ENCODE measurements around the gene OR8G1. TPM values are rescaled to one million over a fixed set of nuclear protein-coding genes. Genes with fewer than 3 reads are reported as not detected.

OR8G1 gene
- total and polyA plus RNA-seq, 2 donors (not counting 1 experiment from before 2014, with no cell fraction given) = not detected

DNA sequence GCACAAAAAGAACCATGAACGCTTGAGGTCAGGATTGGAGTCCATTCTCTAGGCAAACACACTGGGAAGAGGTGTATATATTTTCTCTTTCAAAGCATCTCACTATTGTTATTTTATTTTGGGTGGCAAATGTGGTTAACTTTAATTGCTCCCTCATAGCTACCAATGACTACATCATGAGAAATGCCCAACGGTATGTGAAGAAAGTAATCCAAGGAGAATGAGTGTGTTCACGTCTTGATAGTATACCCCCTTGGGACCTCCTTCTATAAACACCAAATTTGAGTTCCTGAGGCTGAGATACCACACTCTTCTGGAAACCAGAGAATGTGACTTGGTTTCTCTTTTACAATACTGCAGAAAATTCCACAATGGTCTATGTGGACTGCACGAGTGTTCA is 57.0 kb downstream of the OR8G1 start:
- Histone ChIP-seq H3K79me2 (ENCODE audit: control insufficient read depth, insufficient read depth, low read length) (no peaks in the 10 kb centered on the region), H3K9me3 (ENCODE audit: control extremely low read depth in 1 of 3, control insufficient read depth in 2 of 3, insufficient read depth in 1 of 3, low read length in 2 of 3) (no peaks in the 10 kb centered on the region), H3K27ac (ENCODE audit: low read length in 2 of 2) (no peak overlapping the region), H4K20me1 (ENCODE audit: control insufficient read depth, insufficient read depth, low read length, poor library complexity, severe bottlenecking) (no peaks in the 10 kb centered on the region), H3K4me3 (ENCODE audit: control extremely low read depth in 1 of 5, extremely low read depth in 1 of 5, insufficient read depth in 1 of 5, low read depth in 2 of 5, low read length in 4 of 5) (no peak overlapping the region), H3K4me2 (replicated peaks; ENCODE audit: low read depth, low read length, poor library complexity, severe bottlenecking) (no peak overlapping the region), H3K9ac (ENCODE audit: low read length) (no peak overlapping the region), H2AFZ (ENCODE audit: insufficient read depth, low read depth, low read length, poor library complexity, severe bottlenecking) (no peak overlapping the region), H3K27me3 (replicated peaks in 1 of 4; ENCODE audit: control extremely low read depth in 1 of 4, control insufficient read depth in 3 of 4, insufficient read depth in 4 of 4, low read length in 3 of 4) (no peaks in the 10 kb centered on the region), H3K4me1 (ENCODE audit: control insufficient read depth in 2 of 2, insufficient read depth in 2 of 2, low read length in 2 of 2) (no peaks in the 10 kb centered on the region), H3K36me3 (replicated peaks in 1 of 2; ENCODE audit: control extremely low read depth in 1 of 2, control insufficient read depth in 1 of 2, extremely low read depth in 1 of 2, insufficient read depth in 2 of 2, low read length in 1 of 2) (no peaks in the 10 kb centered on the region)
- no peak for TF ChIP-seq CTCF (IDR thresholded peaks at IDR 0.05)
- TF ChIP-seq EZH2 (IDR thresholded peaks at IDR 0.05; ENCODE audit: borderline replicate concordance, insufficient read depth, low read depth, low read length, poor library complexity, severe bottlenecking) = no peak
- H3K4me3 Mint-ChIP-seq = no peak overlapping the region
- peaks cover 14% of the 10 kb centered on the region for H3K27me3 Mint-ChIP-seq
- ATAC-seq (ENCODE audit: low read depth) (no peak), DNase-seq (no peak)
- no peaks in the 10 kb centered on the region for H3K4me1 Mint-ChIP-seq
- ChIA-PET CTCF (no interaction called here), POLR2A (no interaction called here)
- H3K27ac Mint-ChIP-seq = no peak overlapping the region
- no peaks in the 10 kb centered on the region for H3K9me3 Mint-ChIP-seq (ENCODE audit: insufficient read depth)
- WGBS (ENCODE audit: insufficient coverage) = no CpG with 5 or more reads among the region's 4 CpGs
- intact Hi-C loops (cut with micrococcal nuclease) = no loop called here

DNA sequence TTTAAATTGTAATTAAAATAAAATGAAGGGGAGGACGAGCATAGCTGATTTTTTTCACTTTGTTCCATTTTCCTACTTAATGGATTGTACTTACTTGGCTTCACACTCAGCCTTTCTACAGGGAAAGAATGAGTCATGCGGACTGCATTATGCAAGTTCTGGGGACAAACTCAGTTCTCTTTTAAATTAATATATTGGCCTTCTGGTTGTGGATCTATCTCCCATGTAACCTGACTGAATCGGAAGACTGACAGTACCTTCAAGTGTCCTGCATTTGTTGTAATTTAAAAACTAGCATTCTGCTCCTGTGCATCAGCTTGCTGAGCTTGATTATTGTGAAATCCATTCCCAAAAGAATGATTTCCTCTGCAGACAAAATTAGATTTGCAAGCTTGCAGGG is 60.7 kb downstream of the OR8G1 start:
- Histone ChIP-seq H4K20me1 (ENCODE audit: control insufficient read depth, insufficient read depth, low read length, poor library complexity, severe bottlenecking) (no peaks in the 10 kb centered on the region), H3K79me2 (ENCODE audit: control insufficient read depth, insufficient read depth, low read length) (no peaks in the 10 kb centered on the region), H3K9me3 (ENCODE audit: control extremely low read depth in 1 of 3, control insufficient read depth in 2 of 3, insufficient read depth in 1 of 3, low read length in 2 of 3) (no peaks in the 10 kb centered on the region), H3K4me2 (replicated peaks; ENCODE audit: low read depth, low read length, poor library complexity, severe bottlenecking) (no peak overlapping the region), H3K36me3 (replicated peaks in 1 of 2; ENCODE audit: control extremely low read depth in 1 of 2, control insufficient read depth in 1 of 2, extremely low read depth in 1 of 2, insufficient read depth in 2 of 2, low read length in 1 of 2) (no peaks in the 10 kb centered on the region), H3K4me1 (ENCODE audit: control insufficient read depth in 2 of 2, insufficient read depth in 2 of 2, low read length in 2 of 2) (no peaks in the 10 kb centered on the region), H3K27me3 (replicated peaks in 1 of 4; ENCODE audit: control extremely low read depth in 1 of 4, control insufficient read depth in 3 of 4, insufficient read depth in 4 of 4, low read length in 3 of 4) (peaks cover 0 to under 1% (median 0%) of the 10 kb centered on the region in 4 experiments), H3K4me3 (ENCODE audit: control extremely low read depth in 1 of 5, extremely low read depth in 1 of 5, insufficient read depth in 1 of 5, low read depth in 2 of 5, low read length in 4 of 5) (no peak overlapping the region), H3K9ac (ENCODE audit: low read length) (no peak overlapping the region), H3K27ac (ENCODE audit: low read length in 2 of 2) (no peak overlapping the region), H2AFZ (ENCODE audit: insufficient read depth, low read depth, low read length, poor library complexity, severe bottlenecking) (no peak overlapping the region)
- no peaks in the 10 kb centered on the region for H3K4me1 Mint-ChIP-seq
- TF ChIP-seq CTCF (IDR thresholded peaks at IDR 0.05) (no peak), EZH2 (IDR thresholded peaks at IDR 0.05; ENCODE audit: borderline replicate concordance, insufficient read depth, low read depth, low read length, poor library complexity, severe bottlenecking) (no peak)
- ATAC-seq (ENCODE audit: low read depth) (no peak), DNase-seq (no peak)
- ChIA-PET POLR2A (no interaction called here), CTCF (no interaction called here)
- WGBS (ENCODE audit: insufficient coverage) = 100% methylated on average over 1 of the region's 3 CpGs
- no peak overlapping the region for H3K27ac Mint-ChIP-seq
- intact Hi-C loops (cut with micrococcal nuclease) = no loop called here
- no peaks in the 10 kb centered on the region for H3K9me3 Mint-ChIP-seq (ENCODE audit: insufficient read depth)
- H3K27me3 Mint-ChIP-seq = peaks cover 8% of the 10 kb centered on the region
- H3K4me3 Mint-ChIP-seq = no peak overlapping the region
